Chondrocyte (in vitro differentiated cells): ENCODE results near the gene C17orf67. TPM values are rescaled to one million over a fixed set of nuclear protein-coding genes. Genes with fewer than 3 reads are reported as not detected.

Source experiments
- DNase-seq: peaks from one replicate; pipeline ENCODE4 v3.0.0; 2021; ENCODE audit warnings: mixed read lengths, low spot score
- H3K27ac Mint-ChIP-seq: one replicate; pipeline ENCODE4 v1.8.0; 2021; ENCODE audit warnings: mild to moderate bottlenecking, moderate library complexity, mixed read lengths; ENCODE audit not compliant: unreplicated experiment
- H3K27me3 Mint-ChIP-seq: 2 replicates; pipeline ENCODE4 v1.8.0; 2021; ENCODE audit warnings: low read depth, mixed read lengths
- H3K36me3 Mint-ChIP-seq: 2 replicates; pipeline ENCODE4 v1.8.0; 2021; ENCODE audit warnings: low read depth, mixed read lengths
- H3K4me1 Mint-ChIP-seq: 2 replicates; pipeline ENCODE4 v1.8.0; 2021; ENCODE audit warnings: low read depth, mild to moderate bottlenecking, mixed read lengths
- H3K4me3 Mint-ChIP-seq: one replicate; pipeline ENCODE4 v1.8.0; 2021; ENCODE audit warnings: mild to moderate bottlenecking, moderate library complexity, mixed read lengths; ENCODE audit not compliant: unreplicated experiment
- H3K9me3 Mint-ChIP-seq: 2 replicates; pipeline ENCODE4 v1.8.0; 2021; ENCODE audit warnings: low read depth, mixed read lengths
- total RNA-seq: library from RNA; stranded (reverse); gene quantifications from 3 replicates; pipeline ENCODE4 v1.2.1, GENCODE V29; 2021
- TF ChIP-seq, protein P1 (sequence below): fragments of 200-600 bp; sonication (generic); IDR thresholded peaks from 2 replicates; pipeline ENCODE4 v1.5.0; 2021; ENCODE audit warnings: antibody characterized with exemption, mild to moderate bottlenecking, moderate library complexity

The C17orf67 gene
- total RNA-seq, 1 donor from 2014 or later: 1.5 TPM

- no peak overlapping the region for H3K27ac Mint-ChIP-seq
- no peaks in the 10 kb centered on the region for H3K27me3 Mint-ChIP-seq
- DNase-seq: no peak
- TF ChIP-seq, protein P1, sequence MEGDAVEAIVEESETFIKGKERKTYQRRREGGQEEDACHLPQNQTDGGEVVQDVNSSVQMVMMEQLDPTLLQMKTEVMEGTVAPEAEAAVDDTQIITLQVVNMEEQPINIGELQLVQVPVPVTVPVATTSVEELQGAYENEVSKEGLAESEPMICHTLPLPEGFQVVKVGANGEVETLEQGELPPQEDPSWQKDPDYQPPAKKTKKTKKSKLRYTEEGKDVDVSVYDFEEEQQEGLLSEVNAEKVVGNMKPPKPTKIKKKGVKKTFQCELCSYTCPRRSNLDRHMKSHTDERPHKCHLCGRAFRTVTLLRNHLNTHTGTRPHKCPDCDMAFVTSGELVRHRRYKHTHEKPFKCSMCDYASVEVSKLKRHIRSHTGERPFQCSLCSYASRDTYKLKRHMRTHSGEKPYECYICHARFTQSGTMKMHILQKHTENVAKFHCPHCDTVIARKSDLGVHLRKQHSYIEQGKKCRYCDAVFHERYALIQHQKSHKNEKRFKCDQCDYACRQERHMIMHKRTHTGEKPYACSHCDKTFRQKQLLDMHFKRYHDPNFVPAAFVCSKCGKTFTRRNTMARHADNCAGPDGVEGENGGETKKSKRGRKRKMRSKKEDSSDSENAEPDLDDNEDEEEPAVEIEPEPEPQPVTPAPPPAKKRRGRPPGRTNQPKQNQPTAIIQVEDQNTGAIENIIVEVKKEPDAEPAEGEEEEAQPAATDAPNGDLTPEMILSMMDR: no peak
- no peaks in the 10 kb centered on the region for H3K9me3 Mint-ChIP-seq
- H3K4me3 Mint-ChIP-seq: no peak overlapping the region
- H3K4me1 Mint-ChIP-seq: no peaks in the 10 kb centered on the region
- H3K36me3 Mint-ChIP-seq: peaks cover 4% of the 10 kb centered on the region
Measured at GRCh38 chr17:56866076-56866475, 32.4 kb upstream of the C17orf67 start.

DNA sequence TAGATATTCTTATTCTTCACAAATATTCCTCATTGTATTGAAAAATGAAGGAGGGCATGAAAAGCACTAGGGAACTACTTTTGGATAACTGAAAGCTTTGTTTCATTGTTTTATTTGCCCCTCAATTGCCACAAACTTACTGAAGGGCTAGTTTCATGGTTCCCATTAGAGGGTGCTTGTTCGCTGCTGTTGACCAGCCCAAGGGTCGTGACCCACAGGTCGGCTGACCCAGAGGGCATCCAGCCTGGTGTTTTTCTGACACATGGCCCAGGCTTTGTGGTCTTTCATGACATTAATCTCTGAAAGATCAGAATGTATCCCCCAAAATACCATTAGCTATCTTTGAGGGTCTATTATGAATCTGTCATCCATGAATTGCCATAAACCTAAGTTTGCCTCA lies 30.3 kb upstream of the C17orf67 start:
- no peaks in the 10 kb centered on the region for H3K4me1 Mint-ChIP-seq
- no peaks in the 10 kb centered on the region for H3K27me3 Mint-ChIP-seq
- H3K9me3 Mint-ChIP-seq: no peaks in the 10 kb centered on the region
- no peak overlapping the region for H3K4me3 Mint-ChIP-seq
- H3K27ac Mint-ChIP-seq: no peak overlapping the region
- DNase-seq: no peak
- H3K36me3 Mint-ChIP-seq: peaks cover 8% of the 10 kb centered on the region
- TF ChIP-seq, protein P1: no peak

GRCh38 chr17:56861899-56862298 lies 28.2 kb upstream of the C17orf67 start:
- Mint-ChIP-seq H3K9me3 (no peaks in the 10 kb centered on the region), H3K27me3 (no peaks in the 10 kb centered on the region), H3K4me3 (no peak overlapping the region), H3K4me1 (no peaks in the 10 kb centered on the region), H3K27ac (no peak overlapping the region), H3K36me3 (peaks cover 10% of the 10 kb centered on the region)
- TF ChIP-seq, protein P1: no peak
- DNase-seq: no peak

GRCh38 chr17:56851008-56851407 lies 17.3 kb upstream of the C17orf67 start:
- Mint-ChIP-seq H3K4me1 (no peaks in the 10 kb centered on the region), H3K36me3 (peaks cover 17% of the 10 kb centered on the region), H3K27me3 (no peaks in the 10 kb centered on the region), H3K9me3 (no peaks in the 10 kb centered on the region), H3K27ac (no peak overlapping the region), H3K4me3 (no peak overlapping the region)
- TF ChIP-seq, protein P1: no peak
- no peak for DNase-seq

DNA sequence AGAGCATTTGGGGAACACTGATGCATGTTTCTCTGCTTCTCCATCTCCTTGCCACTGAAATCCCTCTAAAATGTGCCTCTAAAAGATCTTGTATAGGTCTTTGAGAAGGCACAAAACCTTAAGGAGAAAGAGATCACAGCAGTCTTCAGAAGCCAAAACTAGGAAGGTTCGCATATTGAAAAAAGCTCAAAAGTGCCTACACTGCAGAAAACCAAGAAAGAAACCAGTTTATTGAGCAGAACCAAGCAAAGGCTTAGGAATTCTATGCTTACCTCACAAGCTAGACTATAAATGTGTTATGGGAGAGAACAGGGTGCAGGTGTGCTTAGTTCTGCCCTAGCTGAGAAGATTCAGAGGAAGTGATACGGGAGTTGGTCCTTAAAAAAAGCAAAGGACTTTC lies 16.9 kb upstream of the C17orf67 start:
- H3K9me3 Mint-ChIP-seq: no peaks in the 10 kb centered on the region
- TF ChIP-seq, protein P1: no peak
- H3K27ac Mint-ChIP-seq: no peak overlapping the region
- H3K4me1 Mint-ChIP-seq: no peaks in the 10 kb centered on the region
- H3K36me3 Mint-ChIP-seq: peaks cover 18% of the 10 kb centered on the region
- no peaks in the 10 kb centered on the region for H3K27me3 Mint-ChIP-seq
- DNase-seq: no peak
- no peak overlapping the region for H3K4me3 Mint-ChIP-seq
